ENCODE measurements around the gene TMEM140.

The TMEM140 gene

GRCh38 chr7:135186261-135186540 lies 38.3 kb downstream of the TMEM140 start:
- Histone ChIP-seq H3K36me3 (replicated peaks; ENCODE audit: insufficient read depth, low read length) (no peaks in the 10 kb centered on the region), H3K9ac (ENCODE audit: low read length) (no peak overlapping the region), H3K27me3 (replicated peaks; ENCODE audit: insufficient read depth, low read length) (no peaks in the 10 kb centered on the region), H3K4me2 (ENCODE audit: low read depth, low read length) (no peak overlapping the region), H3K4me3 (ENCODE audit: low read length) (no peak overlapping the region), H3K27ac (ENCODE audit: low read length) (no peak overlapping the region), H3F3A (ENCODE audit: insufficient read depth, low read length) (no peaks in the 10 kb centered on the region), H3K79me2 (ENCODE audit: low read length) (no peaks in the 10 kb centered on the region), H3K9me2 (replicated peaks; ENCODE audit: insufficient read depth, low read length) (no peaks in the 10 kb centered on the region), H3K9me3 (replicated peaks; ENCODE audit: insufficient read depth, low read length) (0 out of 2 replicates have a peak, but pooled peaks cover 3% of the 10 kb centered on the region), H4K20me1 (ENCODE audit: insufficient read depth, low read length) (no peaks in the 10 kb centered on the region), H2AFZ (ENCODE audit: low read length) (no peak overlapping the region), H3K4me1 (ENCODE audit: low read length) (no peaks in the 10 kb centered on the region)
- no peak for TF ChIP-seq EZH2phosphoT487 (IDR thresholded peaks at IDR 0.05; ENCODE audit: low read length)
- TF ChIP-seq, protein P1, sequence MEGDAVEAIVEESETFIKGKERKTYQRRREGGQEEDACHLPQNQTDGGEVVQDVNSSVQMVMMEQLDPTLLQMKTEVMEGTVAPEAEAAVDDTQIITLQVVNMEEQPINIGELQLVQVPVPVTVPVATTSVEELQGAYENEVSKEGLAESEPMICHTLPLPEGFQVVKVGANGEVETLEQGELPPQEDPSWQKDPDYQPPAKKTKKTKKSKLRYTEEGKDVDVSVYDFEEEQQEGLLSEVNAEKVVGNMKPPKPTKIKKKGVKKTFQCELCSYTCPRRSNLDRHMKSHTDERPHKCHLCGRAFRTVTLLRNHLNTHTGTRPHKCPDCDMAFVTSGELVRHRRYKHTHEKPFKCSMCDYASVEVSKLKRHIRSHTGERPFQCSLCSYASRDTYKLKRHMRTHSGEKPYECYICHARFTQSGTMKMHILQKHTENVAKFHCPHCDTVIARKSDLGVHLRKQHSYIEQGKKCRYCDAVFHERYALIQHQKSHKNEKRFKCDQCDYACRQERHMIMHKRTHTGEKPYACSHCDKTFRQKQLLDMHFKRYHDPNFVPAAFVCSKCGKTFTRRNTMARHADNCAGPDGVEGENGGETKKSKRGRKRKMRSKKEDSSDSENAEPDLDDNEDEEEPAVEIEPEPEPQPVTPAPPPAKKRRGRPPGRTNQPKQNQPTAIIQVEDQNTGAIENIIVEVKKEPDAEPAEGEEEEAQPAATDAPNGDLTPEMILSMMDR (IDR thresholded peaks at IDR 0.05; ENCODE audit: low read length): no peak
- TF ChIP-seq EZH2 (optimal IDR thresholded peaks at IDR 0.05; ENCODE audit: low read depth, low read length): no peak
- DNase-seq: no peak

- no peak overlapping the region for H3K4me2 ChIP-seq (ENCODE audit: low read depth, low read length)
- H3K9ac ChIP-seq (ENCODE audit: low read length): no peak overlapping the region
- H3F3A ChIP-seq (ENCODE audit: insufficient read depth, low read length): no peaks in the 10 kb centered on the region
- H4K20me1 ChIP-seq (ENCODE audit: insufficient read depth, low read length): no peaks in the 10 kb centered on the region
- no peaks in the 10 kb centered on the region for H3K4me1 ChIP-seq (ENCODE audit: low read length)
- H3K9me3 ChIP-seq (replicated peaks; ENCODE audit: insufficient read depth, low read length): no peaks in the 10 kb centered on the region
- H3K9me2 ChIP-seq (replicated peaks; ENCODE audit: insufficient read depth, low read length): no peaks in the 10 kb centered on the region
- H3K4me3 ChIP-seq (ENCODE audit: low read length): no peak overlapping the region
- TF ChIP-seq EZH2 (optimal IDR thresholded peaks at IDR 0.05; ENCODE audit: low read depth, low read length) (no peak), EZH2phosphoT487 (IDR thresholded peaks at IDR 0.05; ENCODE audit: low read length) (no peak)
- TF ChIP-seq, protein P1 (IDR thresholded peaks at IDR 0.05; ENCODE audit: low read length): no peak
- H3K36me3 ChIP-seq (replicated peaks; ENCODE audit: insufficient read depth, low read length): no peaks in the 10 kb centered on the region
- H3K79me2 ChIP-seq (ENCODE audit: low read length): no peaks in the 10 kb centered on the region
- no peak overlapping the region for H2AFZ ChIP-seq (ENCODE audit: low read length)
- no peak for DNase-seq
- no peaks in the 10 kb centered on the region for H3K27me3 ChIP-seq (replicated peaks; ENCODE audit: insufficient read depth, low read length)
- H3K27ac ChIP-seq (ENCODE audit: low read length): no peak overlapping the region
Observed at GRCh38 chr7:135186841-135187253, 39.0 kb downstream of the TMEM140 start.

- no peak overlapping the region for H2AFZ ChIP-seq (ENCODE audit: low read length)
- no peaks in the 10 kb centered on the region for H3K9me2 ChIP-seq (replicated peaks; ENCODE audit: insufficient read depth, low read length)
- no peaks in the 10 kb centered on the region for H3K4me1 ChIP-seq (ENCODE audit: low read length)
- H3K4me3 ChIP-seq (ENCODE audit: low read length): no peak overlapping the region
- H3K9ac ChIP-seq (ENCODE audit: low read length): no peak overlapping the region
- no peaks in the 10 kb centered on the region for H3K9me3 ChIP-seq (replicated peaks; ENCODE audit: insufficient read depth, low read length)
- H3F3A ChIP-seq (ENCODE audit: insufficient read depth, low read length): no peaks in the 10 kb centered on the region
- no peaks in the 10 kb centered on the region for H3K27me3 ChIP-seq (replicated peaks; ENCODE audit: insufficient read depth, low read length)
- H3K79me2 ChIP-seq (ENCODE audit: low read length): no peaks in the 10 kb centered on the region
- no peaks in the 10 kb centered on the region for H4K20me1 ChIP-seq (ENCODE audit: insufficient read depth, low read length)
- TF ChIP-seq EZH2 (optimal IDR thresholded peaks at IDR 0.05; ENCODE audit: low read depth, low read length): no peak
- no peak for TF ChIP-seq EZH2phosphoT487 (IDR thresholded peaks at IDR 0.05; ENCODE audit: low read length)
- TF ChIP-seq, protein P1 (IDR thresholded peaks at IDR 0.05; ENCODE audit: low read length): no peak
- no peak overlapping the region for H3K4me2 ChIP-seq (ENCODE audit: low read depth, low read length)
- no peak for DNase-seq
- no peak overlapping the region for H3K27ac ChIP-seq (ENCODE audit: low read length)
- no peaks in the 10 kb centered on the region for H3K36me3 ChIP-seq (replicated peaks; ENCODE audit: insufficient read depth, low read length)
Observed at GRCh38 chr7:135188298-135188984, 40.6 kb downstream of the TMEM140 start.

Data from MM.1S (cell line).